Stomach smooth muscle (tissue), 2 donors: ENCODE results near the gene PCYT1B.

ENCODE experiments used
- H3K27ac ChIP-seq: one replicate; pipeline ENCODE4 v1.7.0; 2013; ENCODE audit warnings: mild to moderate bottlenecking, low read length, inconsistent platforms
- H3K27me3 ChIP-seq, 2 donors: one replicate each; pipeline ENCODE4 v1.7.0; 2013; ENCODE audit warnings: low read length in 2 of 2; ENCODE audit not compliant: insufficient read depth in 2 of 2, control insufficient read depth in 1 of 2
- H3K36me3 ChIP-seq, 2 donors: one replicate each; pipeline ENCODE4 v1.7.0; 2013; ENCODE audit warnings: low read length in 2 of 2; ENCODE audit not compliant: control insufficient read depth in 2 of 2, insufficient read depth in 2 of 2
- H3K4me1 ChIP-seq: one replicate; pipeline ENCODE4 v1.7.0; 2013; ENCODE audit warnings: low read length; ENCODE audit not compliant: control insufficient read depth, insufficient read depth
- H3K4me3 ChIP-seq, 2 donors: one replicate each; pipeline ENCODE4 v1.7.0; 2013; ENCODE audit warnings: low read length in 2 of 2
- H3K9ac ChIP-seq, 2 donors: one replicate each; pipeline ENCODE4 v1.7.0; 2013; ENCODE audit warnings: low read length in 2 of 2, mild to moderate bottlenecking in 1 of 2
- H3K9me3 ChIP-seq, 2 donors: one replicate each; pipeline ENCODE4 v1.7.0; 2013; ENCODE audit warnings: low read length in 2 of 2; ENCODE audit not compliant: control insufficient read depth in 2 of 2
- donor health status: healthy.
- donor health status: Pancreatic carcinoma.

PCYT1B gene

DNA sequence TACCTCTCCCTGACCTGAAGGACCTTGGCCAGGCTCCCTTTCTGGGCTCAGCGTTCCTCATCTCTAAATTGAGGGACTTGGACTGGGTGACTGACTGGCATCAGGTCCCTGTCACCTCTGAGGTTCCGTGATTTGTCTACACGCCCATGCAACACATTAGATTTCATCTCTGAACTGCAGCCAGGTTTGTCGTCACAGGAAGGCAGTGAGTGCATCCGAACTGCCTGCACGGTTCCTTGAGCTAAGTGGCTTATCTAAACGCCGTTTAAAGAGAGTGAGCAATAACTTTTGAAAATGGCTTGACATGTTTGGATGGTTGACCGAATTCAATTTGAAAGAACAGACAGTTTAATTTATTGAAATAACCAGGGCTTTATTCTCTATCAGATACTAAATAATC, 70.1 kb downstream of the PCYT1B start:
- no peaks in the 10 kb centered on the region for H3K4me1 ChIP-seq
- H3K4me3 ChIP-seq, result no peak overlapping the region

DNA sequence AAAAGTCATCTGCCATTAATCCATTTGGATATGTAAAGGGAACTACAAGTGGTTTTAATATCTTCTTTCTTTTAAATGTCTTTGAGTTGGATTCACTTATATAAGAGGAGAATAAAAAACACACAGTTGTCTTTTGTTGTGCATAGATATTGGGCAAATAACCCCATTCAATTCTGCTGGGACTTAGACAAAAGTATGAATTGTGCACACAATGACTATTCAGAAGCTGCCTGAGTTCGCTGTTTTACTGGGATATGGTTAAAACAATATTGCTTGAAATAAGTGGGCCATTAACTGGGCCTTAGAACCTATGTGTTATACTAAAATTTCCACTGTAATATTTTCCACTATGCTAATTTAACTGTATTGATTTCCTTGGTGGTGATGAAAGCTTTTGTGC, 71.7 kb downstream of the PCYT1B start:
- H3K9me3 ChIP-seq, result no peaks in the 10 kb centered on the region
- H3K4me3 ChIP-seq, result no peak overlapping the region
- H3K4me1 ChIP-seq, result no peaks in the 10 kb centered on the region
- H3K36me3 ChIP-seq, result no peaks in the 10 kb centered on the region
- peaks cover 0 to 2% of the 10 kb centered on the region in 2 donors for H3K27me3 ChIP-seq
- no peak overlapping the region for H3K27ac ChIP-seq
- no peak overlapping the region for H3K9ac ChIP-seq

More for the DNA sequence above, 70.1 kb downstream of the PCYT1B start:
- Histone ChIP-seq H3K9ac (no peak overlapping the region), H3K36me3 (no peaks in the 10 kb centered on the region), H3K27me3 (peaks cover 0 to 2% of the 10 kb centered on the region in 2 donors), H3K9me3 (no peaks in the 10 kb centered on the region), H3K27ac (no peak overlapping the region)

DNA sequence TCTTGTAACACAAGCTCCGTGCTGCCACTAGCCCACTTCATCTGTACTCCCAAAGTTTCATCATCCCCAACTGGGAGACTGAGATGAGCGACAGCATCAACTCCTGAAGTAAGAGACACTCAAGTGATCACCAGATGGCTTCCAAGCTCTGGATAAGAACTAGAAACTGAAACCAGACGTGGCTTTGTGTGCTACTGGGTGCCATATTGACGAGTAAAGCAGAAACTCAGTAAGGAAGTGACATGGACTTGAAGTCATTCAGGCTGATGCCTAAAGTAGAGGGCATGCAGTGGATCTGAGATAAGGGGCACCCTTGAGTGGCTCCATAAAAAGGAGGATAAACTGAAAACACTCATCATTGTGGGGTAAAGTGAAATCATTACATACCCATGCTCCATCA, 72.4 kb downstream of the PCYT1B start:
- no peak overlapping the region for H3K9ac ChIP-seq
- H3K27ac ChIP-seq, result no peak overlapping the region
- H3K4me3 ChIP-seq, result no peak overlapping the region
- H3K27me3 ChIP-seq, result peaks cover 0 to 2% of the 10 kb centered on the region in 2 donors
- H3K36me3 ChIP-seq, result no peaks in the 10 kb centered on the region
- H3K9me3 ChIP-seq, result no peaks in the 10 kb centered on the region
- no peaks in the 10 kb centered on the region for H3K4me1 ChIP-seq

DNA sequence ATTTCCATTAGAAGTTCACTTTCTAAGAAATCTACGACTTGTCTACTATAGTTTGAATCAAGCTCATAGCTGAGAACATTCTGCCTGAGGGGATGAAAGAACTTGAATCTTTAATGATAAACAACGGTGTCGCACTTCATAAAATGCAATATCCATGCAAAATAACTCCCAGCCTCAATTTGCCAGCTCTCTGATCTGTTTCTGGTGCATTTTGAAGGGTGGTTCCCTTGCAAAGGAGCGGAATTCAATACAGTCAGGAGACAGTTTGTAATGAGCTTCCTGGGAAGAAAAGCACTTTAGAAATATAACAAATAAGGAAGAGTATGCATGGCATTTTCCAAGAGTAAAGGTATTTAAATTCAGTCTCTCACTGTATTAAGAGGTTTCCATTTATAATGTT, 80.0 kb downstream of the PCYT1B start:
- H3K27ac ChIP-seq, result no peak overlapping the region

DNA sequence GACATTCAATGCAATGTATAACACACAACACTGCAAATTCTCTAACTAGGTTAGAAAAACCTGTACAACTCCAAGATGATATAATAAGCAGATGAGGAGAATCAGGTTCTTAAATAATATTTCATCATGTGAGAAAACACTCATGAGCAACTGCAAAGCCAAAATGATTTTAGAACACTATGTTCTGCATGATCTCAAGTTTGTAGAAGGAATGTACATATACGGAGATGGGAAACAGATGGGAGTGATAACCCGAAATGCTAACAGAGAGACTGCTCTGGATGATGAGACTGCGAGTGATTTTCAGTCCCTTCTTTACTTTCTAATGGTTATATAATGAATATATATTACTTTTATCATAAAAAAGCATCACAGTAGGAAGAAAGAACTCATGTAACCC, 80.9 kb downstream of the PCYT1B start:
- Histone ChIP-seq H3K4me3 (no peak overlapping the region), H3K36me3 (no peaks in the 10 kb centered on the region), H3K27ac (no peak overlapping the region), H3K9ac (no peak overlapping the region), H3K4me1 (no peaks in the 10 kb centered on the region), H3K27me3 (peaks cover 0 to 4% of the 10 kb centered on the region in 2 donors), H3K9me3 (no peaks in the 10 kb centered on the region)

More for the DNA sequence above, 80.0 kb downstream of the PCYT1B start:
- H3K4me3 ChIP-seq, result no peak overlapping the region
- no peak overlapping the region for H3K9ac ChIP-seq
- H3K36me3 ChIP-seq, result no peaks in the 10 kb centered on the region
- H3K27me3 ChIP-seq, result peaks cover 0 to 4% of the 10 kb centered on the region in 2 donors
- no peaks in the 10 kb centered on the region for H3K4me1 ChIP-seq
- H3K9me3 ChIP-seq, result no peaks in the 10 kb centered on the region

DNA sequence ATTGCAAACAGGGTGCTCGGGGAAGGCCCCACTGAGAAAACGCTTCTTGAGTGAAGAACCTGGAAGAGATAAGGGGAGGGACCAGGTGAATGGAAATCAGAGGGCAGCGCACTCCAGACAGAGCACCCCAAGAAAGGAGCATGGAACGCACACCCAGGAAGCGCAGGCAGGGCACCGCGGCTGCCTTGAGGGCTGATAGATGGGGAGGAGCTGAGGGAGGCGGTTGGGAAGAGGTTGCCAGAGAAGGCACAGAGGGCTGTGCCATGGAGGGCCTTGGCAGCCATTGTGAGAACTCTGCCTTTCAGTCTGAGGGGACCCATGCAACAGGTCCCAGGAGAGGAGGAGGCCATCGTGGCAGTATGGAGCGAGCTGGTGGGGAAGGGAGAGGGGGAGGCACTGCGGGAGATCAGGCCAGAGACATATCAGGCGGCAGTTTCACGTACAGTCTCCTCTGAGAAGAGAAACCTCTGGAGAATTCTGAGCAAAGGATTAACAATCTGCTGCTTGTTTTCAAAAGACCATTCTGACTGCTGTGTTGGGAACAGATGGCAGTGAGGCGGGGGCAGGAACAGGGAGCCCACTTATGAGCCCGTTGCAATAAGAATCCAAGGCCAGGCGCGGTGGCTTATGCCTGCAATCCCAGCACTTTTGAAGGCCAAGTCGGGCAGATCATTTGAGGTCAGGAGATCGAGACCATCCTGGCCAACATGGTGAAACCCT, 83.7 kb downstream of the PCYT1B start:
- peaks cover 0 to 6% of the 10 kb centered on the region in 2 donors for H3K27me3 ChIP-seq
- H3K27ac ChIP-seq, result no peak overlapping the region
- H3K9ac ChIP-seq, result no peak overlapping the region
- no peaks in the 10 kb centered on the region for H3K4me1 ChIP-seq
- H3K9me3 ChIP-seq, result no peaks in the 10 kb centered on the region
- no peaks in the 10 kb centered on the region for H3K36me3 ChIP-seq
- no peak overlapping the region for H3K4me3 ChIP-seq

DNA sequence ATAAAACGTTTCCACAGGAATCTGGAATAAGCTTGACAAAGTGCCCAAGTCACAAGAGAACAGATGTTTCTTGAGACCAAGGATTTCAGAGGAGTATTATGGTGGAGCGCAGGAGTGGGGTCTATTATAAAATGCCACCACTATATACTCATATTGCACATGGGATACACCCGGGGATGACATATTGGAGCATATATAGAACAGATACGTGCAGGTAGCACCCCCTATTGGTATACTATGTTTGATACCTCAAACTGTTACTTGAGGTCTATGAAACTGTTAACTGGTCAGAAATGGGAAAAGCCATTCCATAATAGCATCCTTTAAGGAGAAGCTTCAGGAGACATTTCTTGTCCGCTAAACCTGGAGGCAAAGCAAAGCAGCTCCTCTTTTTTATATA, 86.0 kb downstream of the PCYT1B start:
- Histone ChIP-seq H3K4me1 (no peaks in the 10 kb centered on the region), H3K36me3 (no peaks in the 10 kb centered on the region), H3K4me3 (no peak overlapping the region), H3K27me3 (peaks cover 0 to 6% of the 10 kb centered on the region in 2 donors), H3K9ac (no peak overlapping the region), H3K27ac (no peak overlapping the region), H3K9me3 (no peaks in the 10 kb centered on the region)

DNA sequence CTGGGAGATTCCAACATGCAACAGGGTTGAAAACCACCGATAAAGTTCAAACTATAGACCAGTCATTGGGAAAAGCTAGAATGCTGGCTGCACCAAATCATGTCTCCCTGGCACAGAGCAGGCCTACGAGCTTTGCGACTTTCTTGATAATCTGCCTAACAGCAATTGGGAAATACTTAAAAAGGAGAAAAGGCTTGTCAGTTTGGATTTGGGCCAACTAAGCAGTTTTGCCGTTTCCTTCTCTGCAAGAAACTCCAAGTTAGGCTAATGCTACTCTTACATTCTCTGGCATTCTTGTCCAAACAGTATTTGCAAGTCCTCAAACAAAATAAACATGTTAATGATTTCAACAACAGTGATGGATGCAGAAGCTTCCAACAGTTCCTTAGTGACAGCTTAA, 94.1 kb downstream of the PCYT1B start:
- H3K4me1 ChIP-seq, result no peaks in the 10 kb centered on the region
- H3K9ac ChIP-seq, result no peak overlapping the region
- no peak overlapping the region for H3K4me3 ChIP-seq
- H3K27me3 ChIP-seq, result peaks cover 0 to 2% of the 10 kb centered on the region in 2 donors
- H3K27ac ChIP-seq, result no peak overlapping the region
- no peaks in the 10 kb centered on the region for H3K36me3 ChIP-seq
- H3K9me3 ChIP-seq, result no peaks in the 10 kb centered on the region

DNA sequence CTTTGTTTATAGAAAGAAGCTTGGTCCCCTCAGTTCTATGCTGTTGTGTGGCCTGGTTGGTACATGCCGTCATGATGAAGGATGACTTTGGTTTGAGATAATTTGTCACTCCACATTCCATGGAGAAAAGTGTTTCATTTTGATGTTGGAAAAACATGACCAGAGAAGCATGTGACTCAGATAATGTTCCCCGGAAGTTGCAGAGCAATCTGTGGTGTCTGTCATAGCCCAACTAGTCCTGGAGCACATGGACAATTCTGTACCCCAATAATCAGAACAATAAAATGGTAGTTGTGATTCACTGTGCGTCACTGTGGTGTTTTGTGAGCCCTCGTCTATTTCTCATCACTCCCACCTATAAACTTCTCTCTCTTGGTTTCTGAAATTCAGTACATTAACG, 97.0 kb downstream of the PCYT1B start:
- H3K4me1 ChIP-seq, result no peaks in the 10 kb centered on the region
- H3K4me3 ChIP-seq, result no peak overlapping the region
- no peaks in the 10 kb centered on the region for H3K36me3 ChIP-seq
- H3K9ac ChIP-seq, result no peak overlapping the region
- peaks cover 0 to under 1% of the 10 kb centered on the region in 2 donors for H3K27me3 ChIP-seq
- H3K27ac ChIP-seq, result no peak overlapping the region
- no peaks in the 10 kb centered on the region for H3K9me3 ChIP-seq

DNA sequence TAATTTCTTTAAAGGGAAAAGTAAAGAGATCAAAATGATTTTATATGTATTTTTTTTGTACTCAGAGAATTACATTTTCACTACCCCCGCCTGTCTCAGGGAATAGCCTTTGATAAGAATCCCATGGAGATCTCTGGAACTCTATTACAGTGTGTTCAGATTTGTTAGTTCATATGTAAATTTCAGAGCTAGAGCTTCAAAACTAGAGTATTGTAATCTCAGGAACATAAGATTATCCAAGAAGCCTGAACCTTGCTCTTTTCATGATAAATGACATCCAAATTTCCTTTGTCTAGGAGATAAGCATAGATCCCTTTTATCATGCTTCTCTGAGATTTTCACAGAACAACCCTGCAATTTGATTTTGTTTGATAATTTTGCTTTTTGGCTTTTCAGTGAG, 99.2 kb downstream of the PCYT1B start:
- Histone ChIP-seq H3K4me1 (no peaks in the 10 kb centered on the region), H3K9me3 (no peaks in the 10 kb centered on the region), H3K4me3 (no peak overlapping the region), H3K36me3 (no peaks in the 10 kb centered on the region), H3K27ac (no peak overlapping the region), H3K9ac (no peak overlapping the region), H3K27me3 (peaks cover 0 to 4% of the 10 kb centered on the region in 2 donors)

DNA sequence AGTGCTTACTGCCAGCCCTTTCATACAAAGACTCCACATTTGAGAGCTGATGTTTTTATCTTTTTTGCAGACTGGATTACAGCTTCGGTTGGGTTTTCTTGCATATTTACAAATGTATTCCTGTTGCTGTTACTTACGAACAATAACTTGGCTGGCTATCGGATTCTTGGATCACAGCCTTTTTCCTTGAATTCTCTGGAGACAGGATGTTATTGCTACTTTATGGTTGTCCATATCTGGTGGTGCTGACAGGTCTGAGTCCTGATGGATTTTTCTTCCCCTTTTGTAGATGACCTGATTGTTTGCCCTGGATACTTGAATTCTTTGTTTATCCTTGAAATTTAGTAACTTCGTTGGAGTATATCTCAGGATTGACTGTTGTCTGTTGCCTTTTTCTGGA, 104.4 kb downstream of the PCYT1B start:
- Histone ChIP-seq H3K9me3 (no peaks in the 10 kb centered on the region), H3K4me1 (no peaks in the 10 kb centered on the region), H3K36me3 (peaks cover 0 to 2% of the 10 kb centered on the region in 2 donors), H3K9ac (no peak overlapping the region), H3K4me3 (no peak overlapping the region), H3K27me3 (peaks cover 0 to 4% of the 10 kb centered on the region in 2 donors), H3K27ac (no peak overlapping the region)
